Stimulated activated CD4-positive, alpha-beta T cell treated with anti-CD3 and anti-CD28 coated beads, Interleukin-15, amount 100 ng/mL, for 1 hour (primary cell): ENCODE measurements around the gene ERCC3.

ENCODE experiments used
- DNase-seq, 2 donors: peaks; one replicate each; pipeline ENCODE4 v3.0.0-alpha.2; 2020; ENCODE audit warnings: low read depth in 1 of 2, low spot score in 1 of 2

ERCC3 gene

DNA sequence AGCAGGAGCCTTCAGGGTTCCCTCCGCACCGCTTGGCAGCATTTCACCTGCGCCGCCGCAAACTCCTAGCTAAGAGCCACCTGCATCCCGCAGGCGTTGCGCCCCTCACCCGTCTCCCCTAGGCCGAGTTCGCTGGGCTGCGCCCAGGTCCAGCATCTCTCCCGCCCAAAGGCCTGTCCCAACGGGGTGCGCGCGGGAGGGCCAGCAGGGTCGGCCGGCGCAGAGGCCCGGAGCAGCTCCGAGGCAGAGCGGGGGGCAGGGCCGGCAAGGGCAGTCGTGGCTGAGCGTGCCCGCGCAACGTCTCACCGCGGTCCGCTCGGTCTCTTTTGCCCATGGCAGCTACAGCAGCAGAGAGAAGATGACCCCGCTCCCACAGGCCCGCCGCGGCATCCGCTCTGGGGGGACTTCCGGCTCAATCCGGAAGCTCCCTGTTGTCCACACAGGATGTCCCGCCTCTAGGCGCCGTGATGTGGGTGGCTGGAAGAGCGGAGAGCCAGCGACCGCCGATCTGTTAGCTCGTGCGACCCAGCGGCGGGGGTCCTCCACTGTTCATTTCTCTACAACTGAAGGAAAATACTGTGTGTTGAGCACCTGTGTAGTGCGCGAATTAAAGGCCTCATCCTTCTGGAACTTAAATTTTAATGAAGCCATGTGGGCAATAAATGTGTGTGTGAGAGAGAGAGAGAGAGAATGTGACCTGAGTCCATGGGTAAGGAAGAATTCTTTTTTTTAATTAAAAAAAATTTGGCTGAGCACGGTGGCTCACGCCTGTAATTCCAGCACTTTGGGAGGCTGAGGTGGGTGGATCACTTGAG lies at the start of gene ERCC3:
ERCC3 (minus strand) TSS at position 397 of the 815 bp plus-strand sequence; CDS start at position 334, 63 bp downstream.
- DNase-seq = peak; percentile 33 to 72

GRCh38 chr2:127343277-127343676 lies 49.3 kb upstream of the ERCC3 start:
- no peak for DNase-seq

DNA sequence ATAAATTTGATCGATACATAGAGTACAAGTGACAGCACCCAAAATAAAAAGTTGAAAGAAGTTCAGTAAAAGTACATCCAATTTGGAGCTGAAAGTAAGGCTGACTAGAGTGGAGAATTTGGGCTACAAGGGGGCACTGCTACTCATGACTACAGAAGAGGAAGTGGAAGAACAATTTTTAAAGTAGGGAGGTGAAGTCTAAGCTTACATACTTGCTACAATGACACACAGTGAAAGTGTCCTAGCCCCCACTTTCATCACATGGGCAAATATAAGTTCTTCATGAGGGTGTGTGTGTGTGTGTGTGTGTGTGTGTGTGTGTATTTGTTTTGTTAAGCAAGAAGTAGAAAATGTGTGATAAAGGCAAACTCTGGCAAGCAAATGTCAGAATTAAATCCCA lies 48.2 kb upstream of the ERCC3 start:
- no peak for DNase-seq

DNA sequence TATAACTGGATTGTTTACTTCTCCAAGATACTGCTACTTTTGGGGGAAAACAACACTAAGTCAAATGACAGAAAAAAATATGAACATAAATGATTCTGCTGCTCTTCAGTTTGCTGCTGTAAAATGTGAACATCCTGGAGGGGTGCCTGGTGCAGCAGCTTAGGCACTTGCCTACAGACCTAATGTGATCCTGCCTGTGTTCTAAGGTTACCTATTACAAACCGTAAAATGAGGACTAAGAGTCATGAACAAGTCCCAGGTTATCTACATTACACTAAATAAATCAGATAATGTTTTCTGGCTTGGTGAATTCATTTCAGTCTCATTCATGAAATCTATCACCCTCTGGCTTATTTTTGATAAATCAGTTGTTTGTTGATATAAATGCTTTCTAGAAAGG lies 38.4 kb upstream of the ERCC3 start:
- DNase-seq = no peak

GRCh38 chr2:127330753-127331152 lies 36.8 kb upstream of the ERCC3 start:
- DNase-seq = no peak

GRCh38 chr2:127326289-127326945 lies 32.5 kb upstream of the ERCC3 start:
- no peak for DNase-seq

DNA sequence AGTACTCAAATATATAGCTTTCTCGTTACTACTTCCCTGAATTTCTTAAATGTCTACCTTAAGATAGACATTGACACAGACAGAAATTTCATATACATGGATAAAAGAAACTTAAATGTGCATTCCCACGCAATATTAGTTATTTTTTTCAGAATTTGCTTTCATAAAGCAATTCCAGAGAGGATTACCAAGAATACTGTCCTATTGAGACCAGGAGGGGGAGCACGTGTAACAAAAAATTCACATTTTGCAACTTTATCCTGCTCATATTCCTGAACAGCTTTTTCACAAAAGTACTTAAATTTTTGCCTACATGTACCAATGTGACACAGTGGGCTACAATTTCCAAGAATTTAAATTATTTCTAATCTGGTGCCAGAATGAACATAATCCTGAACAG lies 30.7 kb upstream of the ERCC3 start:
- no peak for DNase-seq

GRCh38 chr2:127321303-127321702 lies 27.4 kb upstream of the ERCC3 start:
- DNase-seq = no peak

- no peak for DNase-seq
Observed at GRCh38 chr2:127320586-127321275, 26.8 kb upstream of the ERCC3 start.

DNA sequence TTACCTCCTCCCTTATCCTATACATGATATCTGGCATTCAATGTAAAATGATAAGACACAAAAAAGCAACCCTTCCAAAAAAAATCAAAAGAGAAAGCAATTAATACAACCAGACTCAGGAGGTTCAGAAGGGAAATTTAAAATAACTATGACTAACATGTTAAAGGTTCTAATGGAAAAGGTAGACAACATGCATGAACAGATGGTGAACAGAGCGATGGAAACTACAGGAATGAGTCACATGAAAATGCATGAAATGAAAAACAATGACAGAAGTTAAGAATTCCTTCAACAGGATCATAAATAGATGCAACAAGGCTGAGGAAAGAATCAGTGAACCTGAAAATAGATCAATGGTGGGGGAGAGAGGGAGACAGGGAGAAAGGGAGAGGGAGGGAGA lies 26.1 kb upstream of the ERCC3 start:
- DNase-seq = no peak

DNA sequence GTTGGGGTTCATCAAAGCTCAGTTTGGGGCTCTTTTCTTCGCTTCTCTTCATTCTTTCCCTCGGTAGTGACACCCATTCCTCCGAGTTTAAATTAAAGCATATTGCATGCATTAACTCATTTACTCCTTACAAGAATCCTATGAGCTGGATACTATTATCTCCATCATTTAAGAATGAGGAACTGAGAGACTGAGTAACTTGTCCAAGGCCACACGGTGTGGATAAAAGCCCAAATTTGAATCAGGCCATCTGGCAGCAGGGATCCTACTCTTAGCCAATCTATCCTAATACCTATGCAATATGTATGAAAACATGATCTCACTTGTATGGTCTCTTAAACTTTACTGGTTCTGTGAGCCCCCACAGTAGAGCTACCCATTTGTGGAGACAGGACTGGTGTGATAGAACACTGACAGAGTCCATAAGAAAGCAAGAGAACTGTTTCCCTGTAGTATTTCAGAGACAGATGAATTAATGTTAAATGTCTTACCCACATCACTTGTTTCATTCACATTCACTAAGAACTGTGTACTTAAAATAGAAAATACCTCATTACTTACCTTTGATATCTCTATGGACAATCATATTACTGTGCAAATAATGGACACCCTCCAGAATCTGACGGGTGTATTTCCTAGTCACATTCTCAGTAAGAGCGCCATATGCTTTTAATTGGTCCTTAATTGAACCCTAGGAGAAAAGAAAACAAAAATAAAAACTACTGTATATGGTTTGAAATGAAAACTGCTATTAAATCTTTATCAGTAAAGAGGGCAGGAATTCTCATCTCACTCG lies 20.4 kb upstream of the ERCC3 start:
- no peak for DNase-seq

DNA sequence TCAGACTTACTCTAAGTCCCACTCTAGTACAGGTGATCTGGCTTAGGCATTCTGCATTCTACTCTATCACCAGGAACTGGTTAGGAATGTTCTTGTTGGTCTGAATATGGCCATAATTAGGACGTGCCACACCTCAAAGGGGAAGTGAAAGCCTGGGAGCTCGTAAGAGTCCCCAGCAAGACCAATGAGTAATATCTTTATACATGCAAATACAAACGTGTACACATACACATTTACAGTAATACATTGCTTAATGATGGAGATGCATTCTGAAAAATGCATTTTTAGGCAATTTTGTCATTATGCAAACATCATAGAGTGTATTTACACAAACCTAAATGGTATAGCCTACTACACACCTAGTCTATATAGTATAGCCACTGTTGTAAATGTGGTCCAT lies 19.5 kb upstream of the ERCC3 start:
- no peak for DNase-seq

DNA sequence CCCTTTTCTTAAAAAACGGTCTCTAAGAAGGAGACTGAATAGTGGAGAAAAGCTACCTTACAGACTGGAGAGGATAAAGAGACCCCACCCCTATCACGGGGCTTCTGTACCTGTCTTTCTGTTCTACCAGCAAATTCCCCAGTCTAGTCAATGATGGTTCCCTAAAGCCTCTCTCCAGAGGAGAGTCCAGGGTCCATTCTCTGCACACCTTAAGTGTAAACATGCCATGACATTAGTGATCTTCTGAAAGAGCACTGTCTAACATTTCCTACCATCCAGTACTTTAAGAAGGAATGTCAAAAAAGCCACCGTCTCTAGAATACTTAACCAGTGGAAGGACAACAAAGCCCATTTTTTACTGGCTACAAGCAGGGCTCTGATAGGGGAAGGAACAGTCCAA lies 17.0 kb upstream of the ERCC3 start:
- DNase-seq = no peak

- DNase-seq = no peak
Observed at GRCh38 chr2:127309468-127309867, 15.5 kb upstream of the ERCC3 start.

- no peak for DNase-seq
Observed at GRCh38 chr2:127308586-127309138, 14.7 kb upstream of the ERCC3 start.

- DNase-seq = no peak
Observed at GRCh38 chr2:127305990-127306585, 12.1 kb upstream of the ERCC3 start.

DNA sequence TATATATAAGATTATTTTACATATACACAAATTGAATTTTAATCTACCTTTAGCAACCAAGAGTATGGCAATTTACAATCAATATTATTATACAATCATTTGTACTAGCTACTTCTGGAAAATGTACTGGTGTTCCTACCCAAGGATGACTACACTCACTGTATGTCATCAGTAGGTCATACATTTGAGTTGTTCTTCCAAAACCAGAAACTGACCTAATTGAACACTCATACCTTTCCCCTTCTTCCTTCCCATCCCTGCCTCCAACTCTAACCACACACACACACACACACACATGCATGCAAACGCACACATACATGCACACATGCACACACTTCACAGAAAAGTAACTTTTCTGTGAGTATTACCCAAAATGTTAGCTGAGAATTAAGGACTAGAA lies 8.2 kb upstream of the ERCC3 start:
- DNase-seq = no peak

- DNase-seq = no peak
Observed at GRCh38 chr2:127293386-127293747, 577 bp downstream of the ERCC3 start.

DNA sequence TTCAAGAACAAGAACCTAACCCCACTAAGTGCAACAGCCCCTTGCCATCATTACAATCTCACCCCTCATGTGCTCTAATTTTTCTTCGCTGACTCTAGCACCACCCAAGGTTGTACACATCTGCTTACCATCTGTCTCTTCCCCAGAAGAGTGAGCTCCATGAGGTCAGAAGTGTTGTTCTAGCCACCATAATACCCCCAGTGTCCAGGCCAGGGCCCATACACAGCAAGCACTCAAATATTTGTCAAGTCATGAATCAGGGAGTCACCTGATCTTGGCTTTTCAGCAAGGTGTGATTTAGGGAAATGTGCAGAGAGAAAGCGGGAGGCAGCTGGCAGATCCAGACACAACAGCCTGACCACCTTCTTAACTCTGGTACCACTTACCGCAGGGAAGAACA lies 5.7 kb downstream of the ERCC3 start:
- DNase-seq = no peak

- DNase-seq = no peak
Observed at GRCh38 chr2:127283275-127283674, 10.7 kb downstream of the ERCC3 start.

- DNase-seq = no peak
Observed at GRCh38 chr2:127280693-127281092, 13.3 kb downstream of the ERCC3 start.
